GM19395 (cell line): ENCODE measurements around the gene CAMKMT.
"Not testable (repeated sequence)": the region's sequence is repeated elsewhere in the genome, so short reads cannot be mapped to it uniquely, and the experiment has no call there.

ENCODE experiments used
- ATAC-seq: cut with Tn5 transposase; IDR thresholded peaks from one replicate; pipeline ENCODE4 v1.9.1; 2021; ENCODE audit warnings: mild to moderate bottlenecking, moderate library complexity; ENCODE audit not compliant: unreplicated experiment

Gene CAMKMT

GRCh38 chr2:44495035-44495434 lies 133.3 kb downstream of the CAMKMT start:
- ATAC-seq = no peak

- ATAC-seq = no peak
Measured at GRCh38 chr2:44495544-44495943, 133.8 kb downstream of the CAMKMT start.

DNA sequence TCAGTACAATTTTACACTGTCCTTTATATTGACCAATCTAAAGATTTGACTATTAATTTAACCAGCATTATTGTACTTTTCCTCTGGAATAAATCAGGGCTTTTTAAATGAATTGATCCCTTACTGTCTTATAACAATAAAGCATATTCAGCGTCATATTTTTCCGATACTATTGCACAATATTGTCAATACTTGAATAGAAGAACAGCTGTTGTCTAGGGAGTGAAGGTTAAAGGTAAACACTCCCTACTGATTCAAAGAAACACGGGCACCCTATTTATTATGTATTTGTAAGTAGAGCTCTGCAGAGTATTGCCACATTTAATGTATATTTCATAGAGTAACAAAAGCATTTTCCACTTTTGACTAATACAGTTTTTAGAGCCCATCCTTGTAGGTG lies 134.4 kb downstream of the CAMKMT start:
- ATAC-seq = no peak

GRCh38 chr2:44498551-44498950 lies 136.8 kb downstream of the CAMKMT start:
- ATAC-seq = no peak

DNA sequence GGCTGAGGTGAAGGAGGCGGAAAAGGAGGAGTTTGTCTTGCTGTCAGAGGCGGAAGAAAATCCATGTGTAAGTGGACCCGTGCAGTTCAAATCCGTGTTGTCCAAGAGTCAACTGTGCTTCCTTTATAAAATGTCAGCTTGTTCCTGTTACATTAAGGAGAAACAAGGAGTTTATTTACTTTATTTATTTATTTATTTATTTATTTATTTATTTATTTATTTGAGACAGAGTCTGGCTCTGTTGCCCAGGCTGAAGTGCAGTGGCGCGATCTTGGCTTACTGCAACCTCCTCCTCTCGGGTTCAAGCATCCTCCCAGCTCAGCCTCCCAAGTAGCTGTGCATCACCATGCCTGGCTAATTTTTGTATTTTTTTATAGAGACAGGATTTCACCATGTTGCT lies 143.9 kb downstream of the CAMKMT start:
- not testable (repeated sequence) for ATAC-seq

DNA sequence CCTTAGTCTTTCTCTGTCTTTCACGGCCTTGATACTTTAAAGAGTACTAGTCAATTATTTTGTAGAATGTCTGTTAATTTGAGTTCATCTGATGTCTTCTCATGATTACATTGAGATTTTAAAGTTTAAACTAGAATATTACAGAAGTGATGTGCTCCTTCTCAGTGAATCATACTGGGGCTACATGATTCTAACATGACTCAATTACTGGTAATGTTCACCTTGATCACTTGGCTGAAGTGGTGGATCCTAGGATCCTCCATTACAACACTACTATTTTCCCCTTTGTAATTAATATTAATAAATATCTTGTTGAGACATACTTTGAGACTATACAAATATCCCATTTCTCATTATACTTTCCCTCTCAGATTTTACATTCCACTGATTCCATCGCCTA lies 148.5 kb downstream of the CAMKMT start:
- no peak for ATAC-seq

GRCh38 chr2:44515416-44515815 lies 153.7 kb downstream of the CAMKMT start:
- no peak for ATAC-seq

- ATAC-seq = no peak
Measured at GRCh38 chr2:44519026-44519425, 157.3 kb downstream of the CAMKMT start.

GRCh38 chr2:44522846-44523245 lies 161.1 kb downstream of the CAMKMT start:
- no peak for ATAC-seq

GRCh38 chr2:44524347-44524926 lies 162.7 kb downstream of the CAMKMT start:
- no peak for ATAC-seq

GRCh38 chr2:44526352-44526751 lies 164.6 kb downstream of the CAMKMT start:
- ATAC-seq = no peak

GRCh38 chr2:44528595-44528994 lies 166.8 kb downstream of the CAMKMT start:
- ATAC-seq = no peak

DNA sequence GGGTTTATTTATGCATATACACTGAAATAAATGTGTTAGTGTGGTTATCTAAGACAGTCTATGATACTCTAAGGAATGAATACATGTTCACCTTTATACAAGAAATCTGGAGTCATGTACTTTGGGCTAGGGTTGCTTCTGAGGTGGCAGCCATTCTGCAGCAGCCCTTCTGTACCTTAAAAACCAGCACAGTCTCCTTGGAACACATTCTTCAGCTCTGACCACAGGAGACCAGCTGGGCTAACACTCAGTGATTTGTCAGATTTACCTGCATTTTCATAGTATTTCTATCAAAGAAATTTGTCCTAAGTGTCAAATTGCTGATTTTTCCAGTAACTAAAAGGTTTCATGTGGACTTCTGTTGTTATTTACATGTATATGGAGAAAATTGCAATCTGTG lies 167.7 kb downstream of the CAMKMT start:
- no peak for ATAC-seq

- no peak for ATAC-seq
Measured at GRCh38 chr2:44531289-44531688, 169.5 kb downstream of the CAMKMT start.

DNA sequence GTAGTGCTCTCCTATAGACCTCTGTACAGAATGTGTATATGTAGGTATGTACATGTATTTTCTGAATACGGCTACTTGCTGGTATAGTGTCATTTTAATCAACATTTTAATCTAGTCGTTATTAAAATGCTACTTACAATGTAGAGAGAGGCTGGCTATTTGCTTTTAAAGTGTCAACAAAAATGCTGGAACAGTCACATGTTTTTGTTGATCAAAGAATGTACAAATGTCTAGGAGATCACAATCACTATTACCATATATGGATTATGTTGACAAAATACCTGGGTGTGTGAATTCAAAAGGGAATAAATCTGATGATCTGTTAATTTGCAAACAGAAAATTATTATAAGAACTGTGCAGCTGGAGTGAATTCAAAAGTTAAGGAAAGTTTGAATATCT lies 170.3 kb downstream of the CAMKMT start:
- ATAC-seq = no peak

GRCh38 chr2:44533508-44533907 lies 171.8 kb downstream of the CAMKMT start:
- ATAC-seq = no peak

GRCh38 chr2:44535376-44535775 lies 173.6 kb downstream of the CAMKMT start:
- no peak for ATAC-seq

DNA sequence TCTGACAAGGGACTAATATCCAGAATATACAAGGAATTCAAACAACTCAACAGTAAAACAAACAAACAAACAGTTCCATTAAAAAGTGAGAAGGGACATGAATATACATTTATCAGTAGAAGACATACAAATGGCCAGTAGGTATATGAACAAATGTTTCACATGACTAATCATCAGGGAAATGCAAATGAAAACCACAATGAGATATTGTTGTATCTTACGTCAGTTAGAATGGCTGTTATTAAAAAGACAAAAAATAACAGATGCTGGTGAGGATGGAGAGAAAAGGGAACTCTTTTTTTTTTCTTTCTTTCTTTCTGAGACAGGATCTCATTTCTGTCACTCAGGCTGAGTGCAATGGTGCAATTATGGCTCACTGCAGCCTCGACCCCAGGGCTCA lies 175.5 kb downstream of the CAMKMT start:
- ATAC-seq = no peak

DNA sequence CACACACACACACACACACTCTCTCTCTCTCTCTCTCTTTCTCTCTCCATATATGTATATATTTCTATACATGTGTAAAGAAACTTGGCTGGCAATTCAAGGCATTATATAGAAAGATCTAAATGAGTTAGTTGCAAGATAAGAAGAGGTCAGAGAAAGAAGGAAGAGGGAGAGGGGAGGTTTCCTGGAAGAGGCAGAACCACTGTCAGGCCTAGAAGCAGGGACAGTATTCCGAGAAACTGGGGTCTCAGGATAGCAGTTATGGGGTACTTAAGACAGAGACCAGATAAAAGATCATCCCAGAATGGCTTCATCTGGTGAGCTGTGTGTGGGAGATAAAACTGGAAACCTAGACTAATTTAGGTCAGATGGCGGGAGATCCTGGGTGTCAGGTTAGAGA lies 180.8 kb downstream of the CAMKMT start:
- ATAC-seq = no peak

- no peak for ATAC-seq
Measured at GRCh38 chr2:44543773-44544725, 182.3 kb downstream of the CAMKMT start.

- no peak for ATAC-seq
Measured at GRCh38 chr2:44545005-44545404, 183.3 kb downstream of the CAMKMT start.

GRCh38 chr2:44546459-44547127 lies 184.8 kb downstream of the CAMKMT start:
- no peak for ATAC-seq
